Measurements from ENCODE around the gene EGR2. TPM values are rescaled to one million over a fixed set of nuclear protein-coding genes. Genes with fewer than 3 reads are reported as not detected.

The EGR2 gene
- total RNA-seq, 1 donor from 2014 or later: 0.37 TPM

DNA sequence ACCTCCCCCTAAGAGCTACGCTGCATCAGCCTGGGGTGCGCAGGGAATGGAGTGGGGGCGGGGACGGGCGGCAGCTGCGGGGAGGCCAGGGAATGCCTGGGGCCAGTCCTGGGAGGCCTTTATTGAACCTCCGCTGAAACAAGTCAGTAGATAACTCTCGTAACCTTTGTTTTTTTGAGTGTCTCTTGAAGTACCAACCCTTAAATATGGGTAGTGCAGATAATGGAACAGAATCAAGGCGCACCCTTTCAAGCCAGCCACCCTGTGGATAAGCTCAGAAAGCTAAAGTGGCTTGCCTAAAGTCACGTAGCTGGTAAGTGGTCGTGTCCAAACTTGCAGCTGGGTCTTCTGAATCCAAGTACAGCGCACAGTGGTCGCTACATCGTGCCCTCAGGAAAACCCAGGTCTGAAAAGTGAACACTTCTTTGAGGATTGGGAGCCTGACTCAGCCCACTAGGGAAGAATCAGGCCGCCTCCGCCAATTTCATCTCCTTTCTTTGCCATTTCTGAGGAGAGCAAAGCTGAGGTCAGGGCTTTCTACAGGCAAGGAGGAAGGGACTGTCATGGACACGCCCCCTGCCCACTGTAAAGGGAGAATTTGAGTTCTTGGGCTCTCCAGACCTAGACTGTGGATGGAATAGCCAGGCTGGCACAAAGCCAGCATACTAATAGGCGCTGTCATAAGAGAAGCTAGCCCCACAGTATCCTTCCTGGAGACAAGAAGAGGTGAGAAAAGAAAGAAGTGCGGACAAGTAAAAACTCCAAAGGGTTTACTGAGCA is 3.2 kb upstream of the EGR2 start:
- Mint-ChIP-seq H3K9me3 (ENCODE audit: unreplicated experiment) (peaks cover 11% of the 10 kb centered on the region), H3K27ac (ENCODE audit: unreplicated experiment) (no peak overlapping the region), H3K4me3 (ENCODE audit: unreplicated experiment) (peak overlapping the region; percentile 63), H3K36me3 (ENCODE audit: unreplicated experiment) (no peaks in the 10 kb centered on the region), H3K4me1 (ENCODE audit: low read depth, unreplicated experiment) (peaks cover 12% of the 10 kb centered on the region), H3K27me3 (ENCODE audit: unreplicated experiment) (peaks cover 28% of the 10 kb centered on the region)
- TF ChIP-seq, protein P1, sequence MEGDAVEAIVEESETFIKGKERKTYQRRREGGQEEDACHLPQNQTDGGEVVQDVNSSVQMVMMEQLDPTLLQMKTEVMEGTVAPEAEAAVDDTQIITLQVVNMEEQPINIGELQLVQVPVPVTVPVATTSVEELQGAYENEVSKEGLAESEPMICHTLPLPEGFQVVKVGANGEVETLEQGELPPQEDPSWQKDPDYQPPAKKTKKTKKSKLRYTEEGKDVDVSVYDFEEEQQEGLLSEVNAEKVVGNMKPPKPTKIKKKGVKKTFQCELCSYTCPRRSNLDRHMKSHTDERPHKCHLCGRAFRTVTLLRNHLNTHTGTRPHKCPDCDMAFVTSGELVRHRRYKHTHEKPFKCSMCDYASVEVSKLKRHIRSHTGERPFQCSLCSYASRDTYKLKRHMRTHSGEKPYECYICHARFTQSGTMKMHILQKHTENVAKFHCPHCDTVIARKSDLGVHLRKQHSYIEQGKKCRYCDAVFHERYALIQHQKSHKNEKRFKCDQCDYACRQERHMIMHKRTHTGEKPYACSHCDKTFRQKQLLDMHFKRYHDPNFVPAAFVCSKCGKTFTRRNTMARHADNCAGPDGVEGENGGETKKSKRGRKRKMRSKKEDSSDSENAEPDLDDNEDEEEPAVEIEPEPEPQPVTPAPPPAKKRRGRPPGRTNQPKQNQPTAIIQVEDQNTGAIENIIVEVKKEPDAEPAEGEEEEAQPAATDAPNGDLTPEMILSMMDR (IDR thresholded peaks at IDR 0.05; ENCODE audit: partially characterized antibody, unreplicated experiment): no peak
- DNase-seq: no peak

DNA sequence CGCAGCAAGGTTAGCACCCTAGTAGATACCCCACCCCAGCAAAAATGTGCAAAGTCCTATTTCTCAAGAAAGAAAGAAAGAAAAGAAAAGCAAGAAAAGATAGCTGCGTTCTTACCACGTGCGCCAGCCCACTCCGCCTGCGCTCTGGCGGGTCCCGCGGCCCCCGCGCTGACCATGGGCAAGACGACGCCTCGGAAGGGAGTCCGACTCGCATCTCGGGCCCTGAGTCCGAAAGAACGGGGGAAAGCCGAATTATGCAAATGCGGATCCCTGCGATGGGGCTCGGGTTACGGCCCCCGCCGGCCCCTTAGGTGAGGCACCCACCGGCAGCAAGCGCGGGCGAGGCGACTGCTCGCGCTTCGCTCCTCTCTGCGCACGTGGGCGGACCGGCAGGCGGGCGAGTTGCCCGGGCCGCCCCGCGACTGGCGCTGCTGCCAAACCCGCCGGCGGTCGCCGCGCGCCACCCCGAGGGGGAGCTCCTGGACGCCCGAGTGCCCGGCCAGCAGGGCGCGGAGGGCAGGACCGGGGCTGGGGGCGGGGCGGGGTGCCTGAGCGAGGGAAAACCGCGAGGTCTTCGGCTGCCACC is 2.4 kb upstream of the EGR2 start:
- Mint-ChIP-seq H3K9me3 (ENCODE audit: unreplicated experiment) (peaks cover 14% of the 10 kb centered on the region), H3K27ac (ENCODE audit: unreplicated experiment) (no peak overlapping the region), H3K36me3 (ENCODE audit: unreplicated experiment) (no peaks in the 10 kb centered on the region), H3K4me1 (ENCODE audit: low read depth, unreplicated experiment) (peaks cover 12% of the 10 kb centered on the region), H3K4me3 (ENCODE audit: unreplicated experiment) (peak overlapping the region; percentile 85), H3K27me3 (ENCODE audit: unreplicated experiment) (peaks cover 31% of the 10 kb centered on the region)
- peak; percentile 69 for DNase-seq
- TF ChIP-seq, protein P1 (IDR thresholded peaks at IDR 0.05; ENCODE audit: partially characterized antibody, unreplicated experiment): no peak

DNA sequence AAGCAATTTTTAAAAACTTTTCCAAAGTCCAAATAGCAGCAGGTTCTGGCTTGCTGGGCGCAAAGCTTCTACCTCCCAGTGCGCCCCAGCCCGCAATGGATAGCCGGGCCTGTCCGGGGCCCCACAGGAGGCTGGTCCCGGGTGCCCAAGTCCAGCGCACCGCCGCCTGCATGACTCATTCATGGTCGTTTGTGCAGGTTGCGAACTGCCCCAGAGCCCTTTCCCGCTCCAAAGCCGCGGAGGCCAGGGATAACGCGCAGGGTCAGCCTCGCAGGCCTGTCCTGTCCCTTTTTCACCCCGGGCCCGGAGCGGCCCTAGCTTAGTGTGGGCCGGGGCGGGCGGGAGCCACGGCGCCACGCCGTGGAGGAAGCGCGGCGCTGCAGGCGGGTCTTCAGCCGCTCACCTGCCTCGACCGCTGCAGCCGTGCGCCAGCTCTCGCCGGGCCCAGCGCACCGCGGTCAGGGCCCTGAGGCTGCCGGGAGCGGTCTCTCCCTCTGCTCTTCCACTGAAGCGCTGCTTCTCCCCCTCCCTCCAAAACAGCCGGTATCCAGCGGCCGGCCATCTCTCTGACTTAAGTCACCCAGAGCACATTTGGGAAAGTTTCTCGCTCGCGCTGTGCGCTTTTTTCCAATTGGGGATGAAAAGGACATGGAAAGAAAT is 1.7 kb upstream of the EGR2 start:
- Mint-ChIP-seq H3K4me3 (ENCODE audit: unreplicated experiment) (peak overlapping the region; percentile 99), H3K36me3 (ENCODE audit: unreplicated experiment) (no peaks in the 10 kb centered on the region), H3K9me3 (ENCODE audit: unreplicated experiment) (peaks cover 16% of the 10 kb centered on the region), H3K27ac (ENCODE audit: unreplicated experiment) (no peak overlapping the region), H3K4me1 (ENCODE audit: low read depth, unreplicated experiment) (peaks cover 12% of the 10 kb centered on the region), H3K27me3 (ENCODE audit: unreplicated experiment) (peaks cover 31% of the 10 kb centered on the region)
- TF ChIP-seq, protein P1 (IDR thresholded peaks at IDR 0.05; ENCODE audit: partially characterized antibody, unreplicated experiment): peak; percentile 76
- peak; percentile 82 for DNase-seq

DNA sequence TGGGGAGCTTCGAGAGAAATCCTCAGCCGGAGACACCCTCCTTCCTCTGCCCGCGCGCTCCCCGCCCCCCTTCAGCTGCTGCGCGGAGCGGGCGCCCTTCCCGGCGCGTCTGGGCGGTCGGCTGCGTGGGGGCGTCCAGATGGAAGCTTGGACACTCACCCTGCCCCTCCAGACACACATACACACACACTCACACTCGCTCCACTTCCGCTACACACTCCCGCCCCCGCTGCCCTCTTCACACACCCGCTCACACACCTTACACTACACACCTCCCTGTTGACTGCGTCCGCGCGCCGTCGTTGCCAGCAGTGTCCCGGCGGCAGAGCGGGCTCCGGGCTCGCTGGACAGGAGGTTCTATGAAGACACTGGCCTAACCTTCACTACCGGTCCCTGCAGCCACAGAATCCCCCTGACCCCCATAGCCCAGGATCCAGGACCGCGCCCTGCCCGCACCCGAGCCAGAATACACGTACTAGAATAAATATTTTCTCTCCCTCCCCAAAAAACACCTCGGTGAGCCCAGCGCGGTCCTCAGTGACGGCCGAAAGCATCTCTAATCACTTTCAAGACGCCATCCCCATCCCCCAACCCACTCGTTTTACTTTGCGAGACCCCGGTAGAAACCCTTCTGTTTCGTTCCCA is 1.1 kb upstream of the EGR2 start:
- DNase-seq: peak; percentile 47
- Mint-ChIP-seq H3K36me3 (ENCODE audit: unreplicated experiment) (no peaks in the 10 kb centered on the region), H3K27ac (ENCODE audit: unreplicated experiment) (peak overlapping the region; percentile 55), H3K4me3 (ENCODE audit: unreplicated experiment) (peak overlapping the region; percentile 99), H3K4me1 (ENCODE audit: low read depth, unreplicated experiment) (peaks cover 12% of the 10 kb centered on the region), H3K27me3 (ENCODE audit: unreplicated experiment) (peaks cover 33% of the 10 kb centered on the region), H3K9me3 (ENCODE audit: unreplicated experiment) (peaks cover 16% of the 10 kb centered on the region)
- TF ChIP-seq, protein P1 (IDR thresholded peaks at IDR 0.05; ENCODE audit: partially characterized antibody, unreplicated experiment): no peak

Measured in glutamatergic neuron (in vitro differentiated cells).